HL-60/S4 treated with retinoic acid at 250 ng/mL for 4 days and 3 days (cell line): ENCODE measurements around the gene ARRDC2.
"Not testable (repeated sequence)": the region's sequence is repeated elsewhere in the genome, so short reads cannot be mapped to it uniquely, and the experiment has no call there.

Source experiments
- in situ Hi-C: fragments of 300-500 bp; cut with MboI; formaldehyde crosslinking; loops from 2 replicates; pipeline ENCODE4 v1.7.0; 2022; ENCODE audit warnings: low sequenced_read_pairs

Gene ARRDC2

DNA sequence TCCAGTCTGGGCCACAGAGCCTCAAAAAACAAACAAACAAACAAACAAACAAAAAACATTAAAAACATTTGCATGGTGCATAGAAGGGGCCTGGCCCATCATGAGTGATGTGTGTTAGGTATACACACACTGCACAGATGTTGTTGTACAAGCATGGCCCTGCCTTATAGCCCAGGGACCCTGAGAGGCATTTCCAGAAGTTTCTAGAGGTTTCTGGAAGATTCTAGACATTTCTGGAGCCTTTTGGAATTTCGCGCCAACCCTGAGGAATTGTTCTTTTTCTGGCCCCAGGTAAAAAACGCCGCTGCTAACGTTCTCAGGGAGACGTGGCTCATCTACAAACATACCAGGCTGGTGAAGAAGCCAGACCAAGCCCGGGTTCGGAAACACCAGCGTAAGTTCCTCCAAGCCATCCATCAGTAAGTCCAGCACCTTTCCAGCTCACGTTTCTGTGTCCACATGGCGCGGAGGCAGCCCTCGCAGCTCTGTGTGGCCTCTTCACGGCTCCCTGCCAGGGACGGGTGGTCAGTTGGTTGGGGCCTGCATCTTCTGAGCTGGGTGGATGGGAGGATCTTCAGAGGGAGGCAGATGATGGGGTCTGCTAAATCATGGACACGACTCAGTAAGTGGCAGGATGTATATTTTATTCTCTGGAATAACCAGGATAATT is 18.4 kb upstream of the ARRDC2 start:
- in situ Hi-C loops, result loop anchor here (5.0 kb wide), 1 partner anchor 42 kb away; no protein-coding TSS in a partner anchor

DNA sequence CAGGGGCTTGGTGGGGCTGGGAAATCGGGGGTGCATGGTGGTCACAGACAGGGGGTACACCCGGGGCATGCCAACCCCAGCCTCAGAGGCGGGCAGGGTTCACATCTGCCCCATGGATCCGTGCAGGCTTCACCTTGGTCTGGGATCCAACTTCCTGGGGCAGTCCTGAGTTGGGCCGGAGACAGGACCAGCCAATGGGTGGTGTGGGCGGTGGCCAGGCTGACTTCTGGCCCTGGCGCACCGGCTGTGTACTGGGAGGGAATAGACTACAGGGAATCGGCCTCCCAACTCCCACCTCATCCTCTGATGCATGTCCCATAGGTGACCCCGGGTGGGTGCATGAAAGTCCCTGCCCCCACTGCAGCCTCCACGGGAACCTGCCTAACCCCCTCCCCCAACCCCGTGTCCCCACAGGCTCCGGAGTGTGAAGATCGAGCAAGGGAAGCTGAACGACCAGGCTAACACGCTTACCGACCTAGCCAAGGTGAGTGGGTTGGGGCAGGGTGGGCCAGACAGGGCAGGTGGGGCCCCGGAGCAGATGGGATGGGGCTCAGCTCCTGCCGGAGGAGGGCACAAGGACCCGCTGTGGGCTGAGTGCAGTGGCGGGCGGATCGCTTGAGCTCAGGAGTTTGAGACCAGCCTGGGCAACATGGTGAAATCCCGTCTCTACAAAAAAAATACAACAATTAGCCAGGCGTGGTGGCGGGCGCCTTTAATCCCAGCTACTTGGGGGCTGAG is 14.7 kb upstream of the ARRDC2 start:
- in situ Hi-C loops, result no loop called here

DNA sequence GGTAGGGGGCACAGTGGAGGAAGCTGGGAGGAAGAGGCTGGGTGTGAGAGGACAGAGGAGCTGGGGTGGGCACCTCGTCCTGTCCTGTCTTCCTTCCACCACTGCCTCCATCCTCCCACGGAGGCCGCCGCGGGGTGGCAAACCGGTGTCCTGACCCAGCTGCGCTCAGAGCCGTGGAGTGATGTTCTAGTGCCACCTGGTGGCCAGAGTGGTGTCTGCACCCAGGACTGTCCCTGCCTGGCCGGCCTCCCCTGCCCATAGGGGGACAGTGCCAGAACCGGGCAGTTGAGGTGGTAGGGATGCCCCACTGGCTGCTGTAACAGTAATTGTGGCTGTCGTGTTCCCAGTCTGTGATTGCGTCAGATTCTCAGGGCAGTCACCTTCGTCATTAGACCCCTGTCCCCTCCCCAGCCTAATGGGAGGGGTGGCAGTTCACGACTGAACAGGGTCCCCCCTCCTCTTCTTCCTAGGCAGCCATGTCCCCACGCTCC is 11.1 kb upstream of the ARRDC2 start:
- in situ Hi-C loops, result no loop called here

- in situ Hi-C loops, result no loop called here
These were observed 9.8 kb upstream of the ARRDC2 start for GRCh38 chr19:17997969-17998826.

DNA sequence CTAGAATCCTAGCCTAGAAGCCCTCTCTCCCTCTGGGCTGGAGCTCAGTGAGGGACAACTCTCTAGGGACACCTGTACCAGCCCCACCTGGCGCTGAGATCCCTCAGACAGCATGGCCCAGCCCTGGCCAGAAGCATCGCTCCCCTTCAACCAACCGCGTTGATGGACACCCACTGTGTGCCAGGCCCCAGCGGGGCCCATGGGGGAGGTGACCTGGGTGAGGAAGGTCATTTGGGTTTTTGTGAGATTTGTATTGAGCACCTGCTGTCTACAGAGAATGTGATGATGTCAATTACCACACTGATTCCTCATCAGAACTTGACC is 9.2 kb upstream of the ARRDC2 start:
- in situ Hi-C loops, result no loop called here

DNA sequence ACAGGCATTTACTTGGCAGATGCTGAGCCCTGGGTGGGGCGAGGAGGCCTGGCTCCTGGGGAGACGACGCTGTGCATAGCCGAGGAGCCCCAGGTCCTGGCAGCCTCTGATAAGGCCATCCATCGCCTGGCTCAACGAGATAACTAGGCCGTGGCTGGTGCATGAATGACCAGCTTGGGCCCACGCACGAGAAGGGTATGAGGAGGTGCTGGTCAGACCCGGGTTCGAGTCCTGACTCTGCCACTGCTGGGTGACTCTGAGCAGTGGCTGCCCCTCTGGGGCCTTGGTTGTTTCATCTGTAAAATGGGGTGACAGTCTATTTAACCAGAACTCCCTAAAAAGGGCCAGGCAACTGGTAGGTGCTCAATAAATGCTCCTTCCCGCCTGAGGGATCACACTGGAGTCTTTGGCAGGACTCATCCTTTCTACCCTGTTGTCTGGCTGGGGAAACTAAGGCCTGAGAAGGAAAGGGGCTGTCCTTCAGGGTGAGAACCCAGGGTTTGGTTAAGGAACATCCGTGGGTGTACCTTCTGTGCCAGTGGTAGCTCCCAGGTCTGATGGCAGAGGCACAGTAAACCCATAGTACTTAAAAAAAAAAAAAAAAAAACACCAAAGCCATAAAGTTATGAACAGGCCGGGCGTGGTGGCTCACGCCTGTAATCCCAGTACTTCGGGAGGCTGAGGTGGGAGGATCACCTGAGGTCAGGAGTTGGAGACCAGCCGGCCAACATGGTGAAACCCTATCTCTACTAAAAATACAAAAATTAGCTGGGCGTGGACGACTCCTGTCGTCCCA is 8.1 kb upstream of the ARRDC2 start:
- in situ Hi-C loops, result no loop called here

GRCh38 chr19:18000480-18000914 is 7.5 kb upstream of the ARRDC2 start:
- in situ Hi-C loops, result no loop called here

GRCh38 chr19:18000915-18001776 is 6.8 kb upstream of the ARRDC2 start:
- in situ Hi-C loops, result no loop called here

- in situ Hi-C loops, result no loop called here
These were observed 6.1 kb upstream of the ARRDC2 start for GRCh38 chr19:18001777-18002345.

GRCh38 chr19:18002347-18002850 is 5.6 kb upstream of the ARRDC2 start:
- in situ Hi-C loops, result no loop called here

GRCh38 chr19:18005750-18006149 is 2.2 kb upstream of the ARRDC2 start:
- in situ Hi-C loops, result not testable (repeated sequence)

GRCh38 chr19:18007044-18007916 is 690 bp upstream of the ARRDC2 start:
- in situ Hi-C loops, result no loop called here

- in situ Hi-C loops, result no loop called here
These were observed 844 bp downstream of the ARRDC2 start for GRCh38 chr19:18008814-18009213.

- in situ Hi-C loops, result no loop called here
These were observed 1.6 kb downstream of the ARRDC2 start for GRCh38 chr19:18009412-18010066.

GRCh38 chr19:18010149-18010548 is 2.2 kb downstream of the ARRDC2 start:
- in situ Hi-C loops, result no loop called here

DNA sequence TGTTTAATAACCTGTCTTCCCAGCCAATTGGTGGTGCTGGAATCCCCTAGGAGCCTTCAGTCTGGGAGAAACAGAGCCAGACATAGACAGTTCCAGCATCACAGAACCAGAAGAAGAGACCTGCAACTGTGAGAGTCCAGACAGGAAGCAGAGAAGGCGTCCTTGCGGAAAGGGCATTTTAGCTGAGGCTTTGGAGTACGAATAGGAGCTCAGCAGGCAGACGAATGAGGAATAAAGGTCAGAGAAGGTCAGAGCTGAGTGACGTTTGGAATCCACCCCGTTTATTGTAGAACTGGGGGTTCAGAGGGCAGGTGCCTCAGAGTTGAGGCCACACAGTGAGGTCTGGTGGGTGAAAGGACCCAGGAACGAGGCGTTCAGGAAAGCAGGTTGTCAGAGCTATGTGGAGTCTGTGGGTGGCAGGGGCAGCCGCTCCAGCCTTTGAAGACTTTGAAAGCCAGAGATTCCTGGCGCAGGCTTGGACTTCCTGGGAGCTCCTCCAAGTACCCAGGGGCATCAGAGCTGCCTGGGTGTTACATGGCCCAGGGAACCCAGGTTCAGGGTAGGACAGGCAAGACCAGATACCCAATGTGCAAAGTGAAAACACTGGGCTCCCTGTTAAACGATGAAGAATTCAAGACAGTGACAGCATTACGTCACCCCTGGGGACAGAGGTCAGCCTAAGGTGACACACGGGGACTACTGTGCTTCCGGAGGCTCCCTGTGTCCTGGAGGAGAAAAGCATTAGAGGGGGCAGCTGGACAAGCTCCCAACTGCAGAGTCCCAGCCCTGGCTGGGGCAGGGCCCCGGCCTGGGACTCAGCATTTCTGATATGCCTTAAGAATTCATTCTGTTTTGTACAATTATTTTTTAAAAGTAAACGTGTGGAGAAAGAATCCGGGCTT is 5.5 kb downstream of the ARRDC2 start:
- in situ Hi-C loops, result no loop called here

DNA sequence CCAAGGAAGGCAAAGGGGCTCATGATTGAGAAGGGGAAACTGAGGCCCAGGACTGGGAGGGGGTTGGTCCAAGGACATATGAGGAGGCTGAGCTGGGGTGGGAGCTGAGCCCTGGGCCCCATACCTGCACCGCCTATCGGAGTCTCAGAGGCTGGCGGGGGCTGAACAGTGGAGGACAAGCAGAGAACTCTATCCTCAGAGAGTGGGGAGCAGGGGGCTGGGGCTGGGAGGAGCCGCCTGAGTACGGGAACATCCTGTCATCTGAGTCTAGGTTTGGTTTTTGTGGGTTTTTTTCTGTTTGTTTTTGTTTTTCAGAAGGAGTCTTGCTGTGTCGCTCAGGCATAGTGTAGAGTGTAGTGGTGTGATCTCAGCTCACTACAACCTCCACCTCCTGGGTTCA is 6.2 kb downstream of the ARRDC2 start:
- in situ Hi-C loops, result no loop called here
